ENCODE measurements around the gene EPHA1.

GRCh38 chr7:143411976-143412708, 3.5 kb upstream of the EPHA1 start:
- TF ChIP-seq EZH2 (IDR thresholded peaks at IDR 0.05) (no peak), POLR2AphosphoS5 (IDR thresholded peaks at IDR 0.05; ENCODE audit: borderline replicate concordance, low read depth, low read length) (no peak)
